A673 (cell line): ENCODE results near the gene PARP12. TPM values are rescaled to one million over a fixed set of nuclear protein-coding genes. Genes with fewer than 3 reads are reported as not detected.
"Not testable (repeated sequence)": the region's sequence is repeated elsewhere in the genome, so short reads cannot be mapped to it uniquely, and the experiment has no call there.

Experiments
- Bru-seq: library from RNA; stranded (reverse); fragments of 400-500 nt; gene quantifications from one replicate; lab custom pipeline; 2021; lab: Mats Ljungman, UMichigan
- BruChase-seq, 2 experiments: library from RNA; stranded (reverse); fragments of 400-500 nt; gene quantifications; one replicate each; lab custom pipeline; 2021; lab: Mats Ljungman, UMichigan
- BruUV-seq: library from RNA; stranded (reverse); fragments of 400-500 nt; replicated peaks from 2 replicates; lab custom pipeline; 2021; lab: Mats Ljungman, UMichigan
- CTCF ChIA-PET: fragments of 300-600 bp; sonication (Branson Sonifier 250); formaldehyde crosslinking; loops from one replicate; lab custom pipeline; 2022; ENCODE audit warnings: antibody characterized with exemption; lab: Charles Lee
- POLR2A ChIA-PET: fragments of 300-600 bp; sonication (Branson Sonifier 250); formaldehyde crosslinking; loops from one replicate; lab custom pipeline; 2022; ENCODE audit warnings: antibody characterized with exemption; ENCODE audit not compliant: low non-redundant PET; lab: Charles Lee
- DNase-seq: peaks from one replicate; pipeline ENCODE4 v3.0.0-alpha.2; 2015; ENCODE audit warnings: low spot score
- H3K27ac ChIP-seq: fragments of 200-600 bp; sonication (generic); 2 replicates; pipeline ENCODE4 v1.5.1; 2016; ENCODE audit warnings: mixed run types, low read depth, mild to moderate bottlenecking, mixed read lengths, antibody characterized with exemption, low read length; ENCODE audit not compliant: poor library complexity, severe bottlenecking
- H3K27me3 ChIP-seq: fragments of 200-600 bp; sonication (generic); replicated peaks from 2 replicates; pipeline ENCODE4 v1.6.1; 2017; ENCODE audit warnings: mixed run types, low read depth, mild to moderate bottlenecking, mixed read lengths, antibody characterized with exemption, low read length; ENCODE audit not compliant: insufficient read depth, poor library complexity
- H3K36me3 ChIP-seq: fragments of 200-600 bp; sonication (generic); 2 replicates; pipeline ENCODE4 v1.6.1; 2016; ENCODE audit warnings: mixed run types, mild to moderate bottlenecking, mixed read lengths, antibody characterized with exemption, low read length; ENCODE audit not compliant: insufficient read depth, poor library complexity, severe bottlenecking
- H3K4me1 ChIP-seq: fragments of 200-600 bp; sonication (generic); 2 replicates; pipeline ENCODE4 v1.6.1; 2017; ENCODE audit warnings: mixed run types, mild to moderate bottlenecking, mixed read lengths, antibody characterized with exemption, low read length; ENCODE audit not compliant: insufficient read depth, poor library complexity, severe bottlenecking
- H3K4me3 ChIP-seq: fragments of 200-600 bp; sonication (generic); 2 replicates; pipeline ENCODE4 v1.5.1; 2016; ENCODE audit warnings: low read depth, mixed run types, mild to moderate bottlenecking, mixed read lengths, low read length; ENCODE audit not compliant: poor library complexity, severe bottlenecking
- H3K9me3 ChIP-seq: fragments of 200-600 bp; sonication (generic); 2 replicates; pipeline ENCODE4 v1.6.1; 2016; ENCODE audit warnings: mixed run types, low read depth, mild to moderate bottlenecking, mixed read lengths, antibody characterized with exemption, low read length; ENCODE audit not compliant: poor library complexity, severe bottlenecking
- EZH2 ChIP-seq: fragments of 200-600 bp; sonication (generic); IDR thresholded peaks from 2 replicates; pipeline ENCODE4 v1.6.1; 2017; ENCODE audit warnings: borderline replicate concordance, low read depth, mild to moderate bottlenecking, mixed read lengths, antibody characterized with exemption, low read length; ENCODE audit not compliant: poor library complexity, severe bottlenecking
- intact Hi-C: fragments of 100-400 bp; cut with micrococcal nuclease; formaldehyde crosslinking; loops from one replicate; pipeline ENCODE4 v1.10.0; 2022; ENCODE audit not compliant: unreplicated experiment
- long read RNA-seq: library from polyadenylated mRNA; stranded (forward); transcript quantifications from one replicate; pipeline ENCODE4 v2.0.0, GENCODE V29; 2022
- total RNA-seq: library from RNA; stranded (reverse); gene quantifications from 2 replicates; pipeline ENCODE4 v1.2.3, GENCODE V29; 2021
- TF ChIP-seq, protein P1 (sequence below): fragments of 300-800, 200-600 bp; sonication (generic); conservative IDR thresholded peaks from 2 replicates; pipeline ENCODE4 v1.5.1; 2017; ENCODE audit warnings: low read depth, mild to moderate bottlenecking, antibody characterized with exemption, low read length, moderate library complexity, mixed read lengths

Gene PARP12, protein sequence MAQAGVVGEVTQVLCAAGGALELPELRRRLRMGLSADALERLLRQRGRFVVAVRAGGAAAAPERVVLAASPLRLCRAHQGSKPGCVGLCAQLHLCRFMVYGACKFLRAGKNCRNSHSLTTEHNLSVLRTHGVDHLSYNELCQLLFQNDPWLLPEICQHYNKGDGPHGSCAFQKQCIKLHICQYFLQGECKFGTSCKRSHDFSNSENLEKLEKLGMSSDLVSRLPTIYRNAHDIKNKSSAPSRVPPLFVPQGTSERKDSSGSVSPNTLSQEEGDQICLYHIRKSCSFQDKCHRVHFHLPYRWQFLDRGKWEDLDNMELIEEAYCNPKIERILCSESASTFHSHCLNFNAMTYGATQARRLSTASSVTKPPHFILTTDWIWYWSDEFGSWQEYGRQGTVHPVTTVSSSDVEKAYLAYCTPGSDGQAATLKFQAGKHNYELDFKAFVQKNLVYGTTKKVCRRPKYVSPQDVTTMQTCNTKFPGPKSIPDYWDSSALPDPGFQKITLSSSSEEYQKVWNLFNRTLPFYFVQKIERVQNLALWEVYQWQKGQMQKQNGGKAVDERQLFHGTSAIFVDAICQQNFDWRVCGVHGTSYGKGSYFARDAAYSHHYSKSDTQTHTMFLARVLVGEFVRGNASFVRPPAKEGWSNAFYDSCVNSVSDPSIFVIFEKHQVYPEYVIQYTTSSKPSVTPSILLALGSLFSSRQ
- total RNA-seq (17.8 and 19.3 TPM in 2 replicates), Bru-seq, nascent RNA (percentile 65 among the genes with signal in this experiment), BruChase-seq, experiment 1, labeled RNA remaining after a 2-hour chase (percentile 71 among the genes with signal in this experiment), BruChase-seq, experiment 2, labeled RNA remaining after a 6-hour chase (percentile 62 among the genes with signal in this experiment)
- long read RNA-seq, transcript PARP12-201 (12 exons, 3,796 nt): major isoform, 16 of 22 reads
- long read RNA-seq, partial matches to known transcripts: 2 of 22 reads
- long read RNA-seq, other reads (novel, unspliced or antisense): 4 of 22 reads

DNA sequence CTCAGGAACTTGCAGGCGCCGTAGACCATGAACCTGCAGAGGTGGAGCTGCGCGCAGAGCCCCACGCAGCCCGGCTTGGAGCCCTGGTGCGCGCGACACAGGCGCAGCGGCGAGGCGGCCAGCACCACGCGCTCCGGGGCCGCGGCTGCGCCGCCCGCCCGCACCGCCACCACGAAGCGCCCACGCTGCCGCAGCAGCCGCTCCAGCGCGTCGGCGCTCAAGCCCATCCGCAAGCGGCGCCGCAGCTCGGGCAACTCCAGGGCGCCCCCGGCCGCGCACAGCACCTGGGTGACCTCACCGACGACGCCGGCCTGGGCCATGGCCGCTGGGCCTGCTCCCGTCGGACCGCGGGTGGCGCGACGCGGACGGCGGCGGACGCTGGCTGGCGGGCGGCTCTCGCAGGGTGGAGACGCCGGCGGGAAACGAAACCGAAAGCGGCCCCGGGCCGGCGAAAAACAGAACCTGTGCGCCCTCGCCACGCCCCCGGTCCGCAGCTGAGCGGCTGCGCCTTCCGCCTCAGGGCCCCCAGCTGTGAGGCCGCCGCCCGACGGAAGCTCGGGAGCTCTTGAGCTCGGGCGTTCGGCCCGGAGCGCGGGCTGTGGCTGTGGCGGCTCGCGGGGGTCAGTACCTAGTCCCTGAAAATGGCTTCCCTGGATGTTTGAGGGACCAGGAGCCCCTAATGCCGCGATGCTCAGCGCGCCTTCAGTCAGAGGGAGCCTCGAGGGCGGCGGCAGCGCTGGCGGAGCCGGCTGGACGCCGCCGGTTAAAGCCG is at the start of gene PARP12:
TSS of gene PARP12 (minus strand) at position 424 of the 772 bp plus-strand sequence. CDS start at position 320, 104 bp downstream.
- Histone ChIP-seq H3K9me3 (peaks cover 17% of the 10 kb centered on the region), H3K27me3 (no peaks in the 10 kb centered on the region), H3K4me3 (peak within 1 kb of the TSS; percentile 64), H3K27ac (peak within 1 kb of the TSS; percentile 69), H3K36me3 (no peaks in the 10 kb centered on the region), H3K4me1 (no peaks in the 10 kb centered on the region)
- POLR2A ChIA-PET: no interaction called here
- DNase-seq: peak; percentile 84
- intact Hi-C loops: no loop called here
- BruUV-seq: no TSS peak
- CTCF ChIA-PET: no interaction called here
- TF ChIP-seq, protein P1, sequence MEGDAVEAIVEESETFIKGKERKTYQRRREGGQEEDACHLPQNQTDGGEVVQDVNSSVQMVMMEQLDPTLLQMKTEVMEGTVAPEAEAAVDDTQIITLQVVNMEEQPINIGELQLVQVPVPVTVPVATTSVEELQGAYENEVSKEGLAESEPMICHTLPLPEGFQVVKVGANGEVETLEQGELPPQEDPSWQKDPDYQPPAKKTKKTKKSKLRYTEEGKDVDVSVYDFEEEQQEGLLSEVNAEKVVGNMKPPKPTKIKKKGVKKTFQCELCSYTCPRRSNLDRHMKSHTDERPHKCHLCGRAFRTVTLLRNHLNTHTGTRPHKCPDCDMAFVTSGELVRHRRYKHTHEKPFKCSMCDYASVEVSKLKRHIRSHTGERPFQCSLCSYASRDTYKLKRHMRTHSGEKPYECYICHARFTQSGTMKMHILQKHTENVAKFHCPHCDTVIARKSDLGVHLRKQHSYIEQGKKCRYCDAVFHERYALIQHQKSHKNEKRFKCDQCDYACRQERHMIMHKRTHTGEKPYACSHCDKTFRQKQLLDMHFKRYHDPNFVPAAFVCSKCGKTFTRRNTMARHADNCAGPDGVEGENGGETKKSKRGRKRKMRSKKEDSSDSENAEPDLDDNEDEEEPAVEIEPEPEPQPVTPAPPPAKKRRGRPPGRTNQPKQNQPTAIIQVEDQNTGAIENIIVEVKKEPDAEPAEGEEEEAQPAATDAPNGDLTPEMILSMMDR: no peak
- no peak for TF ChIP-seq EZH2

DNA sequence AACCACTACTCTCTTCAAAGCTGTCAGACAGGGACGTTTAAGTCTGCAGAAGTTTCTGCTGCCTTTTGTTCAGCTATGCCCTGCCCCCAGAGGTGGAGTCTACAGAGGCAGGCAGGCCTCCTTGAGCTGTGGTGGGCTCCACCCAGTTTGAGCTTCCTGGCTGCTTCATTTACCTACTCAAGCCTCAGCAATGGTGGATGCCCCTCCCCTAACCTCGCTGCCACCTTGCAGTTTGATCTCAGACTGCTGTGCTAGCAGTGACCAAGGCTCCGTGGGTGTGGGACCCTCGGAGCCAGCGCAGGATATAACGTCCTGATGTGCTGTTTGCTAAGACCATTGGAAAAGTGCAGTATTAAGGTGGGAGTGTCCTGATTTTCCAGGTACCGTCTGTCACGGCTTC is 46.0 kb upstream of the PARP12 start:
- H3K9me3 ChIP-seq, intact Hi-C loops, POLR2A ChIA-PET, H3K4me1 ChIP-seq, DNase-seq, BruUV-seq, H3K27ac ChIP-seq, H3K36me3 ChIP-seq, CTCF ChIA-PET, H3K27me3 ChIP-seq, H3K4me3 ChIP-seq: not testable (repeated sequence)

DNA sequence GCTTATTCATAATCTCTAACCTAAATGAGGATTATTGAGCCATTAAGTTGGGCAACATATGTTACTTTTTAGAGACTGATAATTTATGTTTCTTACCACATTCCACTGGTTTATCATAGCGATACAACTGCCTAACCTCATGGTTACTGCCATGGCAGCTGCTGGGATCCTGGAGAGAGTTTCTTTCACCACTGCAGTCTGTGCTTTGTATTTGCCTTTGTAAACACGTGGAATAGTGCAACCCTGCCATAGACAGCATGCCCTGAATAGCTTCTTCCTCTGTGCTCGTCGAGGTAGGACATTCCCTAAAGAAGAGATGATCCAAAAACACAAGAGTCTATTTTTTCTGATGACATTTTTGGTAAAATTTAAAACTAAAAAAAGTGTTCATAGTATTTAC is 33.7 kb upstream of the PARP12 start:
- POLR2A ChIA-PET: no interaction called here
- H3K27ac ChIP-seq: no peak overlapping the region
- no peak for TF ChIP-seq EZH2
- TF ChIP-seq, protein P1: no peak
- H3K36me3 ChIP-seq: peaks cover 5% of the 10 kb centered on the region
- no peaks in the 10 kb centered on the region for H3K4me1 ChIP-seq
- intact Hi-C loops: no loop called here
- H3K27me3 ChIP-seq: no peaks in the 10 kb centered on the region
- H3K4me3 ChIP-seq: no peak overlapping the region
- no peaks in the 10 kb centered on the region for H3K9me3 ChIP-seq
- no TSS peak for BruUV-seq
- DNase-seq: no peak
- CTCF ChIA-PET: no interaction called here
